SJCRH30 (cell line): ENCODE data around the gene TRAPPC3L. TPM values are rescaled to one million over a fixed set of nuclear protein-coding genes. Genes with fewer than 3 reads are reported as not detected.

Source experiments
- DNase-seq, 2 experiments: peaks; one replicate each; pipeline ENCODE4 v3.0.0-alpha.2; 2015 to 2020
- H3K27ac ChIP-seq: fragments of 250-450 bp; sonication (Bioruptor Pico); 2 replicates; pipeline ENCODE4 v1.5.1; 2020; ENCODE audit warnings: mild to moderate bottlenecking, moderate library complexity
- H3K27me3 ChIP-seq: fragments of 250-450 bp; sonication (Bioruptor Pico); 2 replicates; pipeline ENCODE4 v1.5.1; 2020; ENCODE audit warnings: mild to moderate bottlenecking, moderate library complexity
- H3K36me3 ChIP-seq: fragments of 250-450 bp; sonication (Bioruptor Pico); 2 replicates; pipeline ENCODE4 v1.5.1; 2020; ENCODE audit warnings: mild to moderate bottlenecking, moderate library complexity
- H3K4me1 ChIP-seq: fragments of 250-450 bp; sonication (Bioruptor Pico); 2 replicates; pipeline ENCODE4 v1.5.1; 2020; ENCODE audit warnings: mild to moderate bottlenecking, moderate library complexity
- H3K4me3 ChIP-seq: fragments of 250-450 bp; sonication (Bioruptor Pico); 2 replicates; pipeline ENCODE4 v1.5.1; 2020; ENCODE audit warnings: mild to moderate bottlenecking, moderate library complexity
- H3K9me3 ChIP-seq: fragments of 250-450 bp; sonication (Bioruptor Pico); replicated peaks from 2 replicates; pipeline ENCODE4 v1.5.1; 2020; ENCODE audit warnings: mild to moderate bottlenecking, moderate library complexity
- total RNA-seq: library from RNA; depleted of rRNA; stranded (reverse); fragments of >200 nt; shearing (Covaris generic); gene quantifications from 2 replicates; pipeline ENCODE4 v1.2.3, GENCODE V29; 2014

The TRAPPC3L gene
- total RNA-seq, 1 experiment from 2014 or later, result not detected

- no peaks in the 10 kb centered on the region for H3K36me3 ChIP-seq
- no peaks in the 10 kb centered on the region for H3K27me3 ChIP-seq
- no peak overlapping the region for H3K27ac ChIP-seq
- H3K9me3 ChIP-seq, result no peaks in the 10 kb centered on the region
- H3K4me3 ChIP-seq, result peak overlapping the region; percentile 45
- H3K4me1 ChIP-seq, result 0 out of 2 replicates have a peak, but pooled peaks cover 2% of the 10 kb centered on the region
- DNase-seq, result peak in 1 of 2 experiments; percentile 5
Measured at GRCh38 chr6:116564921-116565872, 19.7 kb upstream of the TRAPPC3L start.

GRCh38 chr6:116564311-116564710 lies 18.8 kb upstream of the TRAPPC3L start:
- Histone ChIP-seq H3K4me1 (0 out of 2 replicates have a peak, but pooled peaks cover 2% of the 10 kb centered on the region), H3K27ac (no peak overlapping the region)

GRCh38 chr6:116563830-116564229 lies 18.3 kb upstream of the TRAPPC3L start:
- H3K4me3 ChIP-seq, result no peak overlapping the region

More at GRCh38 chr6:116564311-116564710, 18.8 kb upstream of the TRAPPC3L start:
- no peaks in the 10 kb centered on the region for H3K27me3 ChIP-seq
- DNase-seq, result no peak
- no peak overlapping the region for H3K4me3 ChIP-seq
- no peaks in the 10 kb centered on the region for H3K9me3 ChIP-seq
- H3K36me3 ChIP-seq, result no peaks in the 10 kb centered on the region

DNA sequence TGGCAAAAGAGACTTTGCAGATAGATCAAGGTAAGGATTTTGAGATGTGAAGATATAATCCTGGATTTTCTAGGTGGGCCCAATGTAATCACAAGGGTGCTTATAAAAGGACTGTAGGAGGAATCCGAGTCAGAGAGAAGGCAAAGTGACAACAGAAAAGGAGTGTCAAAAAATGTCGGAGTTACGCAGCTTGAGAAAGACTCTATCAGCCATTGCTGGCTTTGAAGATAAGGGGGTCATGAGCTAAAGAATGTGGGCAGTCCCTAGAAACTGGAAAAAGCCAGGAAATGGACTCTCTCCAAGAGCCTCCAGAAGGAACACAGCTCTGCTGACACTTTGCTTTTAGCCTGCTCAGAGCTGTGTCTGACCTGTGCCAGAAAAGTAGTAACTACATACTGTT lies 17.1 kb upstream of the TRAPPC3L start:
- Histone ChIP-seq H3K36me3 (no peaks in the 10 kb centered on the region), H3K4me1 (peaks cover 6% of the 10 kb centered on the region; the same call in 1 of the 2 replicates), H3K27ac (no peak overlapping the region), H3K27me3 (no peaks in the 10 kb centered on the region), H3K9me3 (no peaks in the 10 kb centered on the region), H3K4me3 (no peak overlapping the region)
- no peak for DNase-seq

More at GRCh38 chr6:116563830-116564229, 18.3 kb upstream of the TRAPPC3L start:
- H3K9me3 ChIP-seq, result no peaks in the 10 kb centered on the region
- H3K27ac ChIP-seq, result no peak overlapping the region
- no peaks in the 10 kb centered on the region for H3K36me3 ChIP-seq
- no peak for DNase-seq
- H3K27me3 ChIP-seq, result no peaks in the 10 kb centered on the region
- H3K4me1 ChIP-seq, result 0 out of 2 replicates have a peak, but pooled peaks cover 2% of the 10 kb centered on the region

DNA sequence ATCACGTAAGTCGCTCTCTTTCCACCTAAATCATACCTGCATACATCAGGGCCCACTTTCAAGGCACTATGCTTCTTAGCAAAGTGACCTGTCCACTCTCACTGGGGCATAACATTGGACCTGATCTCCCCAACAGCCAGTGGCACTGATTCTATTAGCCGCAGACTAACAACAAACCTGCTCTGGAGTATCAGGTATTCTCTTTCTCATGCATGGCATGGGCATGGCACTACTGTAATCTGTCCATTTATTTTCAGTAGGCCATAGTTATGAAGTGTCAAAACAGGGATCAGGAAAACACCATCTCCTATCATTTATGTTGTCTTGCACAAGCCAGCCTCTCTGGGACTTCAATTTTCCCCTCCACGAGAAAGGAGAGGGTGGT lies 16.5 kb upstream of the TRAPPC3L start:
- no peaks in the 10 kb centered on the region for H3K27me3 ChIP-seq
- H3K4me3 ChIP-seq, result no peak overlapping the region
- H3K36me3 ChIP-seq, result no peaks in the 10 kb centered on the region
- H3K27ac ChIP-seq, result no peak overlapping the region
- peaks cover 6% of the 10 kb centered on the region; the same call in 1 of the 2 replicates for H3K4me1 ChIP-seq
- no peaks in the 10 kb centered on the region for H3K9me3 ChIP-seq
- no peak for DNase-seq

- peak; percentile 57 to 84 for DNase-seq
- no peaks in the 10 kb centered on the region for H3K36me3 ChIP-seq
- no peak overlapping the region for H3K27ac ChIP-seq
- H3K9me3 ChIP-seq, result no peaks in the 10 kb centered on the region
- no peaks in the 10 kb centered on the region for H3K27me3 ChIP-seq
- no peak overlapping the region for H3K4me3 ChIP-seq
- H3K4me1 ChIP-seq, result peaks cover 6% of the 10 kb centered on the region; the same call in 1 of the 2 replicates
Measured at GRCh38 chr6:116561377-116562018, 16.0 kb upstream of the TRAPPC3L start.

- H3K9me3 ChIP-seq, result no peaks in the 10 kb centered on the region
- no peak overlapping the region for H3K27ac ChIP-seq
- no peak overlapping the region for H3K4me3 ChIP-seq
- H3K36me3 ChIP-seq, result no peaks in the 10 kb centered on the region
- H3K27me3 ChIP-seq, result no peaks in the 10 kb centered on the region
- H3K4me1 ChIP-seq, result peaks cover 6% of the 10 kb centered on the region; the same call in 1 of the 2 replicates
- no peak for DNase-seq
Measured at GRCh38 chr6:116560130-116560529, 14.6 kb upstream of the TRAPPC3L start.

DNA sequence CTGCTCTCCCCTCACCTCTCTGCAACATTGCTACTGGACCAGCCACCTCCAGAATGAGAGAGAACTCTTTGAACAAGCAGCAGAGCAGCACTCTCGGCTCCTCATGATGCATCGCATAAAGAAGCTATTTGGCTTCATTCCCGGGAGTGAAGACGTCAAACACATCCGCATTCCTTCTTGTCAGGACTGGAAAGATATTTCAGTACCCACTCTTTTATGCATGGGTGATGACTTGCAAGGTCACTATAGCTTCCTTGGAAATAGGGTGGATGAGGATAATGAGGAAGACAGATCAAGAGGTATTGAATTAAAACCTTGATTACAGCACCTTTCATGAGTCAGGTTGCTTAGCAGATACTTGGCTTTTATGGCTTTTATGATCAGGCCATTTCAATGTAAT lies 12.4 kb upstream of the TRAPPC3L start:
- H3K36me3 ChIP-seq, result no peaks in the 10 kb centered on the region
- H3K9me3 ChIP-seq, result no peaks in the 10 kb centered on the region
- no peak overlapping the region for H3K4me3 ChIP-seq
- DNase-seq, result peak in 1 of 2 experiments; percentile 43
- peaks cover 4% of the 10 kb centered on the region; the same call in 1 of the 2 replicates for H3K4me1 ChIP-seq
- no peaks in the 10 kb centered on the region for H3K27me3 ChIP-seq
- H3K27ac ChIP-seq, result no peak overlapping the region

DNA sequence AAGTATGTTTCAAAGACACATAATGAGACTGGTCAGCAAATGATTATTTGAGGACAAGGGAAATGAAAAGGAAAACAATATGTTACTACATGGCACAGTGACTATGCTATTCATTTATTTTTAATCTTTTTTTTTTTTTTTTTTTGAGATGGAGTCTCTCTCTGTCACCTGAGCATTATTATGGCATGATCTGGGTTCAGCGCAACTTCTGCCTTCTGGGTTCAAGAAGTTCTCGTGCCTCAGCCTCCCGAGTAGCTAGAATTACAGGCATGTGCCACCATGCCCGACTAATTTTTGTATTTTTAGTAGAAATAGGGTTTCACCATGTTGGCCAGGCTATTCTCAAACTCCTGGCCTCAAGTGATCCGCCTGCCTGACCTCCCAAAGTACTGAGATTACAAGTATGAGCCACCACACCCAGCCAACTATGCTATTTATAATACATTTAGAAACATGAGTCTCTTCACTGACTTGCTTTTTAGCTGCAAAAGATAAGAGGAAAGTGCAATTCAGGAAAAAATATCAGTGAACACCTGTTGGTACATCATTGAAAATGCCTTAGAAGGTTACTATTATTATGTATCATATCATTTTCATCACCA lies 11.4 kb upstream of the TRAPPC3L start:
- no peaks in the 10 kb centered on the region for H3K27me3 ChIP-seq
- DNase-seq, result no peak
- no peak overlapping the region for H3K4me3 ChIP-seq
- no peak overlapping the region for H3K27ac ChIP-seq
- no peaks in the 10 kb centered on the region for H3K9me3 ChIP-seq
- H3K36me3 ChIP-seq, result no peaks in the 10 kb centered on the region
- H3K4me1 ChIP-seq, result peaks cover 4% of the 10 kb centered on the region; the same call in 1 of the 2 replicates

DNA sequence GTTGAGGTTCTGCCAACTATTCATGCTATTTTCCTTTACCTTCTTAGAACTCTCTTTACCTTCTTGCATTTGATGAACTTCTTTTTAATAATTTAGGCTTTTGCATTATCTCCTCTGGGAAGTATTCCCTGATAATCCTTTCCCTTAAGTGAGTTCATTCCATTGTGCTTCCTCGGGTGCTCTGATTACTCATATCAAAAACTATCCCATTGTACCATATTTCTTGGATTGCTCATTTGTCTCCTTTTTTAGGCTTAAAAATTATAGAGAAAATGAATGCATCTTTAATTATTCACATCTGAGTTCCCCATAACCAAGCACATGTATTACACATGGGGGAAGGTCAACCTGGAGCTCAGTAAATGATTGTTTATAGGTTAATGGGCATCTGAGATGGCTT lies 10.6 kb upstream of the TRAPPC3L start:
- Histone ChIP-seq H3K4me1 (peaks cover 4% of the 10 kb centered on the region; the same call in 1 of the 2 replicates), H3K27me3 (no peaks in the 10 kb centered on the region), H3K27ac (no peak overlapping the region), H3K4me3 (no peak overlapping the region), H3K9me3 (no peaks in the 10 kb centered on the region), H3K36me3 (no peaks in the 10 kb centered on the region)
- no peak for DNase-seq

DNA sequence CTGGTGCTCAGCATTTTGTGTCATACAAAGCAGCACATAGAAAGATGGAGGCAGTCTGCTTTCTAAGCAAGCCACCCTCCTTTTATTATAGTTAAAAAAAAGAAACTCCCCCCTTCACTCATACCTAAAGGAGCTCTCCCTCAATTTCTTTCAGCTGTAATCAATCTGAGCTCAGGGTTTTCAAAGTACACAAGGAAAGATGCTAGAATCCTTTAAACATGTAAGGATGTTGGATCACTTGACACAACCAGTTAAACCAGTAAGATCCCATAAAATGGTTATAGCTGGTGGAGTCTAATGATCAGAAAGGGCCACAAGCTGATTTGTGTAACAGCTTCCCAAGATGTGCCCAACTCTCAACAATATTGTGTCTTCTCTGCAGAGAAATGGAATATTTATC lies 8.0 kb upstream of the TRAPPC3L start, which contains the start of gene CALHM4:
Gene CALHM4, plus strand, starts transcription at position 301 of the 400 bp plus-strand sequence. Its CDS starts 43 bp downstream, at position 344.
- no peak for DNase-seq
- H3K27me3 ChIP-seq, result no peaks in the 10 kb centered on the region

GRCh38 chr6:116550796-116551195 lies 5.3 kb upstream of the TRAPPC3L start:
- no peak overlapping the region for H3K4me3 ChIP-seq
- no peak overlapping the region for H3K27ac ChIP-seq
- no peak for DNase-seq
- no peaks in the 10 kb centered on the region for H3K4me1 ChIP-seq
- no peaks in the 10 kb centered on the region for H3K9me3 ChIP-seq
- H3K36me3 ChIP-seq, result no peaks in the 10 kb centered on the region
- H3K27me3 ChIP-seq, result no peaks in the 10 kb centered on the region

More for the DNA sequence above, 8.0 kb upstream of the TRAPPC3L start, which contains the start of gene CALHM4:
- no peak within 1 kb of the TSS for H3K27ac ChIP-seq
- H3K9me3 ChIP-seq, result no peaks in the 10 kb centered on the region
- no peak within 1 kb of the TSS for H3K4me3 ChIP-seq
- no peaks in the 10 kb centered on the region for H3K36me3 ChIP-seq
- H3K4me1 ChIP-seq, result peaks cover 4% of the 10 kb centered on the region; the same call in 1 of the 2 replicates

- no peaks in the 10 kb centered on the region for H3K27me3 ChIP-seq
- H3K9me3 ChIP-seq, result no peaks in the 10 kb centered on the region
- DNase-seq, result no peak
- H3K4me3 ChIP-seq, result no peak overlapping the region
- H3K27ac ChIP-seq, result no peak overlapping the region
- H3K36me3 ChIP-seq, result no peaks in the 10 kb centered on the region
- peaks cover 19% of the 10 kb centered on the region for H3K4me1 ChIP-seq
Measured at GRCh38 chr6:116547358-116547757, 1.9 kb upstream of the TRAPPC3L start.

GRCh38 chr6:116543149-116543548 lies 2.3 kb downstream of the TRAPPC3L start:
- peak overlapping the region; percentile 23; the same call in 1 of the 2 replicates for H3K27ac ChIP-seq
- H3K4me1 ChIP-seq, result peaks cover 24% of the 10 kb centered on the region
- H3K4me3 ChIP-seq, result no peak overlapping the region
- no peaks in the 10 kb centered on the region for H3K27me3 ChIP-seq
- H3K9me3 ChIP-seq, result no peaks in the 10 kb centered on the region
- no peaks in the 10 kb centered on the region for H3K36me3 ChIP-seq
- DNase-seq, result peak; percentile 35 to 79
